ENCODE data around the gene POLR2I. TPM values are rescaled to one million over a fixed set of nuclear protein-coding genes. Genes with fewer than 3 reads are reported as not detected.

POLR2I gene
- total RNA-seq, 1 experiment from 2014 or later: 146 TPM

DNA sequence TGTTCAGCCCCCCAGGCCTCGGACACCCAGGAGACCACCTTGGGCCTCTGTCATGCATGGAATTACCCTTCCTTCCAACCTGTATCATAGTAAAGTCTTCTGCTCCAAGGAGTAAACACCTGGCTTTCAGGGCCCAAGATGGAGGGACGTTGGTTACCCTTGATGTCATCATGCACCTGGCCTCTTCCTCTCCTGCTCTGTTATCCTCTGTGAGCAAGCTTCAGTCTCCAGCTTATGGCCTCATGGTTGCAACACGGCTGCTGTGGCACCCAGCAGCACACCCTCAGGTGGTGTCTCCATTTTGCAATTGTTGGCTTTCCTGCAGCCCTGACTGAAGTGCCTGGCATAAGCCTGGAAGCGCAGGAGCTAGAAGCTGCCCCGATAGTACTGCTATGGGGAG lies 7.7 kb downstream of the POLR2I start:
- H3K27me3 ChIP-seq (ENCODE audit: insufficient read depth, low read length): no peaks in the 10 kb centered on the region
- H2AFZ ChIP-seq (ENCODE audit: low read length): no peak overlapping the region
- no CpG with 5 or more reads among the region's 5 CpGs for WGBS (ENCODE audit: extremely low coverage, insufficient read length, low lambda C conversion rate)
- no peak overlapping the region for H2BK5ac ChIP-seq (ENCODE audit: insufficient read length, low read length)
- H3K56ac ChIP-seq (ENCODE audit: insufficient read length, low read depth, low read length): no peak overlapping the region
- no peak overlapping the region for H2BK12ac ChIP-seq (ENCODE audit: insufficient read length, low read depth, low read length)
- no peaks in the 10 kb centered on the region for H4K20me1 ChIP-seq (ENCODE audit: control insufficient read depth, insufficient read depth, insufficient read length)
- no peaks in the 10 kb centered on the region for H3K9me3 Mint-ChIP-seq
- H3K23me2 ChIP-seq (ENCODE audit: insufficient read length, low read depth, low read length, poor library complexity, severe bottlenecking): no peaks in the 10 kb centered on the region
- no peak overlapping the region for H2AK5ac ChIP-seq (ENCODE audit: insufficient read length, low read length)
- peaks cover 26 to 30% of the 10 kb centered on the region in 2 experiments for H3K4me1 Mint-ChIP-seq
- no peaks in the 10 kb centered on the region for H3K79me2 ChIP-seq (ENCODE audit: insufficient read depth, low read length)
- peak overlapping the region in 2 of 3 experiments; percentile 18 to 87; a peak in 2 of 7 replicates for H3K27ac Mint-ChIP-seq
- no peak overlapping the region for H2BK20ac ChIP-seq (ENCODE audit: low read depth, low read length, poor library complexity, severe bottlenecking)
- no peak overlapping the region for H2BK120ac ChIP-seq (ENCODE audit: low read depth, low read length, poor library complexity, severe bottlenecking)
- TF ChIP-seq CTCF (conservative IDR thresholded peaks at IDR 0.05): no peak
- H3K4ac ChIP-seq (ENCODE audit: low read depth, low read length): no peak overlapping the region
- H3K14ac ChIP-seq (ENCODE audit: insufficient read depth, low read length): no peak overlapping the region
- no peaks in the 10 kb centered on the region for H3K9me3 ChIP-seq (ENCODE audit: control insufficient read depth, low read depth, low read length)
- H4K91ac ChIP-seq (ENCODE audit: insufficient read length, low read depth, low read length): no peak overlapping the region
- no peak overlapping the region for H3K9ac ChIP-seq (ENCODE audit: extremely low read depth, insufficient read length, low read length)
- peaks cover 20 to 56% (median 42%) of the 10 kb centered on the region in 3 experiments for H3K36me3 Mint-ChIP-seq (ENCODE audit: insufficient read depth in 1 of 3, low read depth in 3 of 3)
- no peak for DNase-seq
- H3K79me1 ChIP-seq (ENCODE audit: insufficient read depth, low read depth, low read length, poor library complexity, severe bottlenecking): no peaks in the 10 kb centered on the region
- H3K23ac ChIP-seq (ENCODE audit: insufficient read length, low read depth, low read length): no peak overlapping the region
- H3K27ac ChIP-seq (ENCODE audit: insufficient read length, low read depth, low read length): no peak overlapping the region
- H2BK15ac ChIP-seq (ENCODE audit: low read depth, low read length): no peak overlapping the region
- peaks cover 2% of the 10 kb centered on the region; the same call in 1 of the 2 replicates for H3K4me1 ChIP-seq (ENCODE audit: insufficient read depth, low read length)
- H4K8ac ChIP-seq (replicated peaks; ENCODE audit: insufficient read length, low read depth, low read length): no peak overlapping the region
- H4K5ac ChIP-seq (ENCODE audit: insufficient read length, low read depth, low read length): no peak overlapping the region
- no peaks in the 10 kb centered on the region; the same call in 1 of the 2 replicates for H3K27me3 Mint-ChIP-seq (ENCODE audit: low read depth)
- no peak overlapping the region for H3K4me3 Mint-ChIP-seq
- H3K18ac ChIP-seq (ENCODE audit: insufficient read length, low read depth, low read length): no peak overlapping the region
- no peak overlapping the region for H3K4me2 ChIP-seq (ENCODE audit: insufficient read depth, insufficient read length, low read length)
- H3T11ph ChIP-seq (ENCODE audit: low read length): no peak overlapping the region

Measured in H9 (cell line).